ENCODE results near the gene DNAL4.
A peak's percentile ranks its signal among the peaks of the same experiment; 100 is the strongest.
"Not testable (repeated sequence)": the region's sequence is repeated elsewhere in the genome, so short reads cannot be mapped to it uniquely, and the experiment has no call there.

The DNAL4 gene

DNA sequence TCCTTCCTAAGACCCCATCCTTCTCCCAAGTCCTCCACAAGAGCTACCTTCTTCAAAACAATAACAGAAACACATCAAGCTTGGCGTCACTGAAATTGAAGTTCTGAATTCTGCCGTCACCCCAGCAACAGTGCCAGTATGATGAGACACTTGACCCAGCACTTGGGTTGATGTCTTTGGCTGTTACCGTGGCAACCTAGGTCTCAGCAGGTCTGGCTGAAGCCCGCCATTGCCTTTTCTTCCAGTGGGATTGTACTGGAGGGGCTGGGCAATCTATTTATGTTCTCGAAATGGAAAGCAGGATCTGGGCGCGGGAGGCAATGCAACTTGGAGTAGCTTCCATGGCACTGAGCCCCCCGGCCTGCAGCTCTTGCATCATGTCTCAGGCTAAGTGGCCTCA is 26.1 kb upstream of the DNAL4 start:
- DNase-seq (ENCODE audit: low spot score in 2 of 2): no peak
- Histone ChIP-seq H3K4me3 (no peak overlapping the region), H3K9me3 (no peaks in the 10 kb centered on the region), H3K27me3 (ENCODE audit: low read depth) (peaks cover 23% of the 10 kb centered on the region), H3K4me1 (no peaks in the 10 kb centered on the region), H3K36me3 (replicated peaks) (no peaks in the 10 kb centered on the region)
- in situ Hi-C loops (cut with MboI; ENCODE audit: low sequenced_read_pairs): no loop called here

DNA sequence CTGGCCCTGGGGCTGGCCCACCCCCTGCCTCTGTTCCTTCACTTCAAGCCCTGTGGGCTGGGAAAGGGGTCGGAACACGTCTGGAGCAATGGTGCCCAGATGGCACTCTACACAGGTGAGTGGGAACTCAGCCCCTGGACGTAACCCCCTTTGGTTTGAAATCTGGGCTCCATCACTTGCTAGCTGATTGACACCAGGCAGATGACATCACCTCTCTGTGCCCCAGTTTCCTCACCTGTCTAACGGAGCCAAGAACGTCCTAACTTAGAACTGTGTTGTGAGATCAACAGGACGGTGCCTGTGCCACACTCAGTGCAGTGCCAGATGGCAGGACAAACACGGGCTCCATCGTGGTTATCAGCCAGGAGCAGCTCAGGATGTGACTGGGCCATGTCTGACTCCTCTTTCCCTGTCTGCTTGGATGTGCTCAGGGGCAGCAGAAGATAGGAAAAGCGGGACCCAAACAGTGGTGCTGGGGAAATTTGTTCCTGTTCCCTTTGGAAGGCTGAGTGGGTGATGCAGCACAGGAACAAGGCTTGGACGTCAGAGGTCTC is 25.5 kb upstream of the DNAL4 start:
- H3K27me3 ChIP-seq (ENCODE audit: low read depth): peaks cover 26% of the 10 kb centered on the region
- H3K36me3 ChIP-seq (replicated peaks): no peaks in the 10 kb centered on the region
- H3K4me1 ChIP-seq: no peaks in the 10 kb centered on the region
- in situ Hi-C loops (cut with MboI; ENCODE audit: low sequenced_read_pairs): no loop called here
- H3K4me3 ChIP-seq: no peak overlapping the region
- no peaks in the 10 kb centered on the region for H3K9me3 ChIP-seq
- DNase-seq (ENCODE audit: low spot score in 2 of 2): no peak

DNA sequence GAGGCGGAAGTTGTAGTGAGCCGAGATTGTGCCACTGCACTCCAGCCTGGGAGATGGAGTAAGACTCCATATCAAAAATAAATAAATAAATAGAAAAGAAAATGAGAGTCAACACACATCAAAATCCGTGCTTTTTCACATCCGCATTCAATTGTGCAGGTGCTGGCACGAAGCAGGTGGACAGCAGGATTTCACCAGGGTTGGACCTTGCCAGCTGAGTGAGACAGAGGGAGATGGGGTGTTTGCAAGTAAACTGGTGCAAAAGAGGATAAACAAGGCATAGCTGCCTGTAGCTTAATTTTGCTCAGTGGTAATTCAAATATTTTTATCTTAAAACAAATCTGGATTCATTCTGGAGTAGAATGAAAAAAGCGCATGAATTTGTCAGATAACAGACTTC is 23.3 kb upstream of the DNAL4 start:
- H3K4me3 ChIP-seq: no peak overlapping the region
- no peaks in the 10 kb centered on the region for H3K9me3 ChIP-seq
- no peaks in the 10 kb centered on the region for H3K36me3 ChIP-seq (replicated peaks)
- peaks cover 26% of the 10 kb centered on the region for H3K27me3 ChIP-seq (ENCODE audit: low read depth)
- no peaks in the 10 kb centered on the region for H3K4me1 ChIP-seq
- DNase-seq (ENCODE audit: low spot score in 2 of 2): no peak
- in situ Hi-C loops (cut with MboI; ENCODE audit: low sequenced_read_pairs): no loop called here

DNA sequence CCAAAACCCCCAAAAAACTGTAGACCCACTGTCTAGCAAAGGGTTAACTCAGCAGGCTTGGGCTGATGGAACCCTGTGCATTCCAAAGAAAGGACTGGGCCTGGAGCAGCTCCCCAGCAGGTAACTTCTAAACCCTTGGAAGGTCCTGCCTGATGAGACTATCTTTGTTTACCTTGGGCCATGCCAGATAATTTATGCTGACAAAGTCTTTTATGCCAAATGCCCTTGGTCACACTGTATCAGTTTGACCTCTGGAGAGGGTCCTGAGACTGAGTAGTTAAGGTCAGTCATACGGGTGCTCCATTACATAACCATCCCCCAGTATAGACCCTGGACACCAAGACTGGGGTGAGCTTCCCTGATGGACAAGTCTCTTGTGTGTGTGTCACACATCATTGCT is 21.9 kb upstream of the DNAL4 start:
- peaks cover 26% of the 10 kb centered on the region for H3K27me3 ChIP-seq (ENCODE audit: low read depth)
- in situ Hi-C loops (cut with MboI; ENCODE audit: low sequenced_read_pairs): no loop called here
- no peak for DNase-seq (ENCODE audit: low spot score in 2 of 2)
- no peaks in the 10 kb centered on the region for H3K4me1 ChIP-seq
- no peaks in the 10 kb centered on the region for H3K36me3 ChIP-seq (replicated peaks)
- H3K9me3 ChIP-seq: no peaks in the 10 kb centered on the region
- H3K4me3 ChIP-seq: no peak overlapping the region

DNA sequence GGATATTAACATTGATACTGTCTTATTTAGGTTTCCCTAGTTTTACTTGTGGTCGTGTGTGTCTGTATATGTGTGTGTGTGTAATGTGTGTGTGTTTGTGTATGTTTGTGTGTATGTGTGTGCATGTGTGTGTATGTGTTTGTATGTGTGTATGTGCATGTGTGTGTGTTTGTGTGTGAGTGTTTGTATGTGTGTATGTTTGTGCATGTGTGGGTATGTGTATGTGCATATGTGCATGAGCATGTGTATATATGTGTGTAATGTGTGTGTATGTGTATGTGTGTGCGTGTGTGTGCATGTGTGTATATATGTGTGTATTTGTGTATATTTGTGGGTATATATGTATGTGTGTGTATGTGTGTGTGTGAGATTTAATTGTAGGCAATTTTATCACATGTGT is 17.3 kb upstream of the DNAL4 start:
- peaks cover 3% of the 10 kb centered on the region; the same call in 1 of the 2 replicates for H3K27me3 ChIP-seq (ENCODE audit: low read depth)

DNA sequence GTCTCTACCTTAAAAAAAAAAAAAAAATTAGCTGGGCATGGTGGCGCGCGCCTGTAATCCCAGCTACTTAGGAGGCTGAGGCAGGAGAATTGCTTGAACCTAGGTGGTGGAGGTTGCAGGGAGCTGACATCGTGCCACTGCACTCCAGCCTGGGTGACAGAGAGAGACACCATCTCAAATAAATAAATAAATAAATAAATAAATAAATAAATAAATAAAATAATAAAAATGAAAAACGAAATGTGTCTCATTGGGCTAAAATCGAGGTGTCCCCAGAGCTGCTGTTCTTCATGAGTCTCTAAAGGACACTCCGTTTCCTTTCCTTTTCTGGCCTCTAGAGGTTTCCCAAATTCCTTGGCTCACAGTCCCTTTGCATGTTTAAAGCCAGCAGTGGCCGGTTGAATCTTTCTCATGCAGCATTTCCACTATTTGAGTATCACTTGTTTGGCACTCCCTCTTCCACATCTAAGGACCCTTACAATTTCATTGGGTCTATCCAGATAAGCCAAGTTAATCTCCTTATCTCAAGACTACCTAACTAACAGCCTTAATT is 11.2 kb upstream of the DNAL4 start:
- DNase-seq (ENCODE audit: low spot score in 2 of 2); H3K36me3 ChIP-seq (replicated peaks); in situ Hi-C loops (cut with MboI; ENCODE audit: low sequenced_read_pairs): not testable (repeated sequence)

More for the DNA sequence above, 17.3 kb upstream of the DNAL4 start:
- in situ Hi-C loops (cut with MboI; ENCODE audit: low sequenced_read_pairs): no loop called here
- Histone ChIP-seq H3K36me3 (replicated peaks) (no peaks in the 10 kb centered on the region), H3K4me3 (no peak overlapping the region), H3K9me3 (peaks cover 3% of the 10 kb centered on the region; the same call in 1 of the 2 replicates), H3K4me1 (no peaks in the 10 kb centered on the region)
- no peak for DNase-seq (ENCODE audit: low spot score in 2 of 2)

DNA sequence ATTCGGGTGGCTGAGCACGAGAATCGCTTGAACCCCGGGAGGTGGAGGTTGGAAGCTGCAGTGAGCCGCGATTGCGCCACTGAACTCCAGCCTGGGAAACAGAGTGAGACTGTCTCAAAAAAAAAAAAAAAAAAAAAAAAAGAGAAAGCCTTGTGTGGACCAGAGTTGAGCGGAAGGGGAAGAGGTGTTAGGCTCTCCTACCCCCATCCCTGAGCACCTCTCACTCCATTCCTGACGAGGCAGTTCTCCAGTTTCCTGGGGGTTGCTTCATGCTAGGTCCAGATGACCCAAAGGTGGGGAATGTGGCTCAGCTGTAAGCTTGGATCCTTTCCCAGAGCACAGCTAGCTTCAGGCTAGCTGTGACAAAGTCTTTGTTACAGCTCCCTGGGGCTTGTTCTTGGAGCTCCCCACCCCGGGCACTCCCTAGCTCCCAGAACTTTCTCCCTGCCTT is 8.8 kb upstream of the DNAL4 start:
- peaks cover 2% of the 10 kb centered on the region; the same call in 1 of the 2 replicates for H3K9me3 ChIP-seq
- in situ Hi-C loops (cut with MboI; ENCODE audit: low sequenced_read_pairs): no loop called here
- no peak overlapping the region for H3K4me3 ChIP-seq
- H3K36me3 ChIP-seq (replicated peaks): no peaks in the 10 kb centered on the region
- no peak for DNase-seq (ENCODE audit: low spot score in 2 of 2)
- peaks cover 14% of the 10 kb centered on the region for H3K27me3 ChIP-seq (ENCODE audit: low read depth)
- no peaks in the 10 kb centered on the region for H3K4me1 ChIP-seq

More for the DNA sequence above, 11.2 kb upstream of the DNAL4 start:
- H3K9me3 ChIP-seq, H3K4me1 ChIP-seq, H3K4me3 ChIP-seq: not testable (repeated sequence)
- H3K27me3 ChIP-seq (ENCODE audit: low read depth): peaks cover 14% of the 10 kb centered on the region

DNA sequence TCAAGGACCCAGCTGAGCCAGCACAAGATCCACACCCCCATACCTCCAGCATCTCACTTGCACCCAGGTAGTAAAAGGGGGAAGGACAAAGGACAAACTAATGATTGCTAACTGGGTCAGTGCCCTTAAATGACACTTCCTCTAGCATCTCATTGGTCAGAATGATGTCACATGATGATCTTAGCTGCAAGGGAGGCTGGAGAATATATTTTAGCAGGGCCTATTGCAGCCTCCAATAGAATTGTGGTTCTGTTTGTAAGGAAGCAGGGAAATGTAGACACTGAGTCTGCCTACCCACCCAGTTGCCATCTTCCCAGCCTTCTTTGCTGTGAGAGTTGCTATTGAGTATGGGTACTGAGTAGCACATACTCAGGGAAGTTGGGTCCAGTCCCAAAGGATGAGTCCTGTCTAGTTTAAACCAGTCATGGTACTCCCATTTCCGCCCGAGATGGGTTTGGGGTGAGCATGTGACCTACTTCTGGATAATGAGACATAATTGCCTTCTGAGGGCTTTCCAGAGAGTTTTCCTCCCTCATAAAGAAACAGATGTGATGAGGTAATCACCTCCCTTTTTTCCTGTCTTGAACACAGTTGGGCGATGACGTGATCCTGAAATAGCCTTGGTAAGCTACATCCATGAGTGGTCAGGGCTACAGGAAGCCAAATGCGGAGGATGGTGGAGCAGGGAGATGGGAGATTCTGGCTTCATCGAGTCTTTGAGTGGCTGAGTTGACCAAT is 5.5 kb upstream of the DNAL4 start:
- in situ Hi-C loops (cut with MboI; ENCODE audit: low sequenced_read_pairs): no loop called here

DNA sequence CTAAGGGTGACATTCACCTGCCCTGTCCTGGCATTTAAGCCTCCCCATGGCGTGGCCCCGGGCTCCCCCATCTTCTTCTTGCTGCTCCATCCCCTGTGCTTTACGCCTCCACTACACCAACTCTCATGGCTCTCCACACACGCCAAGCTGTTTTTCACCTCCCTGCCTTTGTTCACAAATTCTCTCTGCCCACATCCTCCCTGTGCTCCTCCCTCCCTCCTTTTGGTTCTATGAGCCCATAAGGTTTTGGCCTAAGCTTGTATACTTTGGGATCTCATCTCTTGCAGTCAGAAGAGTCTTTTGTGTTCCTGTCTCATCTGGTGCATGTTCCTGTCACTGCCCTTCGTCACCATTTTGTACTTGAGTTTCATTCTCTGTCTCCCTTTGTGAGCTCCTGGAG is 4.6 kb upstream of the DNAL4 start:
- DNase-seq (ENCODE audit: low spot score in 2 of 2): no peak
- H3K4me1 ChIP-seq: peaks cover 3% of the 10 kb centered on the region; the same call in 1 of the 2 replicates
- peaks cover 2% of the 10 kb centered on the region; the same call in 1 of the 2 replicates for H3K9me3 ChIP-seq
- H3K36me3 ChIP-seq (replicated peaks): no peaks in the 10 kb centered on the region
- H3K27me3 ChIP-seq (ENCODE audit: low read depth): peaks cover 23% of the 10 kb centered on the region
- in situ Hi-C loops (cut with MboI; ENCODE audit: low sequenced_read_pairs): no loop called here
- H3K4me3 ChIP-seq: no peak overlapping the region

More for the DNA sequence above, 5.5 kb upstream of the DNAL4 start:
- Histone ChIP-seq H3K4me1 (no peaks in the 10 kb centered on the region), H3K36me3 (replicated peaks) (no peaks in the 10 kb centered on the region), H3K27me3 (ENCODE audit: low read depth) (peaks cover 23% of the 10 kb centered on the region), H3K9me3 (peaks cover 2% of the 10 kb centered on the region; the same call in 1 of the 2 replicates), H3K4me3 (no peak overlapping the region)
- DNase-seq (ENCODE audit: low spot score in 2 of 2): no peak

DNA sequence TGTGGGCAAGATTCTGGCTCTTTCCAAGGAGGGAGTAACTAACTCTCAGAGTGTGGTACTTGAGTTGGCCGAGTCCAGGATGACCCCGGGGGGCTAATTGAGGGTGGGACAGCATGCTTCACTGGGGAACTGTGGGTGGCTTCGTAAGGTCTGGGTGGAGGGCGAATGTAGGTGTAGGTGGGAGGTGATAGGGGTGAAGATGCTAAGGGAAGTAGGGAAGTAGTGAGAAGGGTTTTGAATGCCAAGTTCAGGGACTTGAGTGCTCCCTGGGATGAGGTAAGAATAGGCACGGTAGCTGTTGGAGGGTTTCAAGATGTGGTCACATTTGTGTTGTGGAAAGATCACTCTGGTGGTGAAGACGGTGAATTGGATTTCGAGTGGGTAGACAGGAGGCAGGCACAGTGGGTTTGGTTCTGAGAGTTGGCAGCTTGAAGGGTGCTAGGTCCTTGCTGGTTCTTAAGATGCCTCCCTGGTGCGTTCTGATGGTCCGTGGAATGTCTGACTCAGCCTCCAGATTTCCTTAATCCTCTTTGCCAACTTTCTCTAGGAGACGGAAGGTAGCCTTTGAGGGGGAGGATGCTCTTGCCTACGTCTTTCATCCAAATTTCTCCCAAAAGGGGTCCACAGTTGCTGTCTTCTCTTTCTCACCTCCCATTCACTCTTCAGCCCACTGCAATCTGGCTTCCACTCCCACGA is 2.5 kb upstream of the DNAL4 start:
- H3K9me3 ChIP-seq: peaks cover 2% of the 10 kb centered on the region; the same call in 1 of the 2 replicates
- in situ Hi-C loops (cut with MboI; ENCODE audit: low sequenced_read_pairs): no loop called here
- peaks cover 6% of the 10 kb centered on the region for H3K4me1 ChIP-seq
- no peak for DNase-seq (ENCODE audit: low spot score in 2 of 2)
- H3K27me3 ChIP-seq (ENCODE audit: low read depth): peaks cover 19% of the 10 kb centered on the region
- no peak overlapping the region for H3K4me3 ChIP-seq
- H3K36me3 ChIP-seq (replicated peaks): no peaks in the 10 kb centered on the region

DNA sequence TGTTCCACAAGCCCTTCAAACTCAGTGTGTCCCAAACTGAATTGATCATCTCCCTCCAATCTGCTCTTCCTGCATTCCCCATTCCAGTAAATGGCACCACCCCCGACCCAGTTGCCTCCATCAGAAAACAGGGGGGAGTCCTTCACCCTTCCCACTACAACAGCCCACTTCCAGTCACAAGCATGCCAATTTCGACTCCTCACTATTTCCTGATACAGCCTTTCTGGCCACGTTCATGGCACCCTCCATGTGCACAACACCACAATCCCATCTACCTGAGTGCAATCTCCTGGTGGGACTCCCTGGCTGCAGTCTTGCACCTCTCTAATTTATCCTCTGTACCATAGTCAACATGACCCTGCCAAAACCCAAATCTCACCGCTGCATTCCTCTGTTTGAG is 1.6 kb upstream of the DNAL4 start:
- Histone ChIP-seq H3K9me3 (peaks cover 2% of the 10 kb centered on the region; the same call in 1 of the 2 replicates), H3K36me3 (replicated peaks) (no peaks in the 10 kb centered on the region), H3K4me1 (peaks cover 6% of the 10 kb centered on the region), H3K4me3 (no peak overlapping the region), H3K27me3 (ENCODE audit: low read depth) (peaks cover 13% of the 10 kb centered on the region)
- no peak for DNase-seq (ENCODE audit: low spot score in 2 of 2)
- in situ Hi-C loops (cut with MboI; ENCODE audit: low sequenced_read_pairs): no loop called here

DNA sequence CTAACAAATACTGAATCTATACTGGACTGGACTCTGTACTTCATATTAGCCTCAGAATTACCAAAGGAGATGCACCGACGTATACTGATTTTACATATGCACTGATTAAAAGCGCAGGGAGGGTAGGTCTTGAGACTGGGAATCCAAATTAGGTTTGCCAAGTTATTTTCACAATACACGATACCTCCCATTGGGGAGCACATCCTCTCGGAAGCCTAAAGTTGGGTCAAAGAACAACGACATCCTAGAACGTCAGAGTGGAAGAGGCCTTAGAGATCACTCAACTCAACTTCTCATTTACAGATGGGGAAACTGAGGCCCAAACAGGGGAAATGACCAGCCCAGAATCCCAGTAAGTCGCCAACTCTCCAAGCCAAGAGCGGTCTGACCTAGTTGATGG is 626 bp downstream of the DNAL4 start:
- in situ Hi-C loops (cut with MboI; ENCODE audit: low sequenced_read_pairs): no loop called here
- no peaks in the 10 kb centered on the region for H3K36me3 ChIP-seq (replicated peaks)
- peaks cover 6% of the 10 kb centered on the region for H3K4me1 ChIP-seq
- H3K27me3 ChIP-seq (ENCODE audit: low read depth): peaks cover 9% of the 10 kb centered on the region; the same call in 1 of the 2 replicates
- no peaks in the 10 kb centered on the region for H3K9me3 ChIP-seq
- DNase-seq (ENCODE audit: low spot score in 2 of 2): no peak
- peak overlapping the region; percentile 53 for H3K4me3 ChIP-seq

DNA sequence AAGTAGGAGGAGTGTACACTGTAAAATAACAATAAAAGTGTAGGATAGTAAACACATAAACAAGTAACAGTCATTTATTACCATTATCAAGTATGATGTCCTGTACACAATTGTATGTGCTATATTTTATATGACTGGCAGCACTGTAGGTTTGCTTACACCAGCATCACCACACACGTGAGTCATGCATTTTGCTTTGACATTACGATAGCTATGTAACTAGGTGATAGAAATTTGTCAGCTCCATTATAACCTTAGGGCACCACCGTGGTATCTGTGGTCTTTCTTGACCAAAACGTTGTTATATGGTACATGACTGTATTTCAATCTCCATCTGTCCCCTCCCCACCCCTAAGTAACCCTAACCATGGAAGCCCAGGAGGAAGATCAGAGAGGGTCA is 1.1 kb downstream of the DNAL4 start:
- H3K4me3 ChIP-seq: no peak overlapping the region; the same call in 1 of the 2 replicates
- in situ Hi-C loops (cut with MboI; ENCODE audit: low sequenced_read_pairs): no loop called here
- H3K4me1 ChIP-seq: peaks cover 6% of the 10 kb centered on the region
- H3K36me3 ChIP-seq (replicated peaks): no peaks in the 10 kb centered on the region
- no peak for DNase-seq (ENCODE audit: low spot score in 2 of 2)
- H3K9me3 ChIP-seq: no peaks in the 10 kb centered on the region
- peaks cover 9% of the 10 kb centered on the region; the same call in 1 of the 2 replicates for H3K27me3 ChIP-seq (ENCODE audit: low read depth)

DNA sequence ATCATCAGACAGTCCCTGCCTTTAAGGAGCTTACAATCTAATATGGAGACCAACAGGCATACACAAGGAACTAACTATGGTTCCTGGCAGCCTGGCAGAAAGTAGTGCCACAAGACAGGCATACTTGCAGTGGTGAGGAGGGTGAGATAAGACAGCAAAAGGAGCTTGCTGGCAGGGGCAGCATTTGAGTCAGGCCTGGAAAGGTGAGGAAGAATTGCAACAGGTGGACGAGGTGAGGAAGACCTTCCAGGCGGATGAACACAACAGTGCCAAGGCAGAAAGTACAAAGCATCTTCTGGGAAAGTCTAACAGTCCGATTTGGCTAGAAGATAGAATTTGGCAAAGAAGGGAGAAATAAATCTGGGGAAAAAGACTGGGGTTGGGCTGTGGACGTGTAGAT is 4.3 kb downstream of the DNAL4 start:
- Histone ChIP-seq H3K4me1 (peaks cover 6% of the 10 kb centered on the region), H3K27me3 (ENCODE audit: low read depth) (no peaks in the 10 kb centered on the region), H3K4me3 (no peak overlapping the region), H3K36me3 (replicated peaks) (no peaks in the 10 kb centered on the region), H3K9me3 (no peaks in the 10 kb centered on the region)
- DNase-seq (ENCODE audit: low spot score in 2 of 2): no peak
- in situ Hi-C loops (cut with MboI; ENCODE audit: low sequenced_read_pairs): no loop called here
